Suprapubic skin (tissue), 4 donors: ENCODE results near the gene MDN1.

ENCODE experiments used
- CTCF ChIP-seq, 2 donors: fragments of 200-600 bp in 1 of 2; fragments of 450-650 bp in 1 of 2; sonication (generic) in 1 of 2; IDR thresholded peaks; one replicate each; pipeline ENCODE4 v1.5.1; 2016 to 2019; ENCODE audit warnings: antibody characterized with exemption in 2 of 2, mild to moderate bottlenecking in 1 of 2, moderate library complexity in 1 of 2
- POLR2A ChIP-seq, 2 donors: fragments of 450-650 bp; IDR thresholded peaks; one replicate each; pipeline ENCODE4 v1.6.1; 2017; ENCODE audit warnings: antibody characterized with exemption in 2 of 2, mild to moderate bottlenecking in 2 of 2, moderate library complexity in 2 of 2
- POLR2AphosphoS5 ChIP-seq, 3 donors: sonication (generic); formaldehyde crosslinking; IDR thresholded peaks; one replicate each; pipeline ENCODE4 v1.6.1; 2017; ENCODE audit warnings: antibody characterized with exemption in 3 of 3

- no peak for TF ChIP-seq POLR2A (IDR thresholded peaks at IDR 0.05)
- no peak for TF ChIP-seq CTCF (IDR thresholded peaks at IDR 0.05)
- no peak for TF ChIP-seq POLR2AphosphoS5 (IDR thresholded peaks at IDR 0.05)
Observed at GRCh38 chr6:89723046-89723445, 96.5 kb downstream of the MDN1 start.
